Caco-2 (cell line): ENCODE measurements around the gene PLOD2. TPM values are rescaled to one million over a fixed set of nuclear protein-coding genes. Genes with fewer than 3 reads are reported as not detected.

Experiments
- BruUV-seq: library from RNA; stranded (reverse); fragments of 400-500 nt; replicated peaks from 2 replicates; lab custom pipeline; 2021; lab: Mats Ljungman, UMichigan
- CTCF ChIA-PET: fragments of 300-600 bp; sonication (Branson Sonifier 250); formaldehyde crosslinking; loops from one replicate; lab custom pipeline; 2022; ENCODE audit warnings: antibody characterized with exemption; lab: Charles Lee
- POLR2A ChIA-PET: fragments of 300-600 bp; sonication (Branson Sonifier 250); formaldehyde crosslinking; loops from one replicate; lab custom pipeline; 2022; ENCODE audit warnings: antibody characterized with exemption; lab: Charles Lee
- DNase-seq, 2 experiments: peaks; one replicate each; pipeline versions ENCODE4 v3.0.0 to v3.0.0-alpha.2; 2020 to 2022
- H3K27me3 ChIP-seq: replicated peaks from 2 replicates; pipeline ENCODE4 v1.6.0; 2011; ENCODE audit warnings: low read length; ENCODE audit not compliant: control insufficient read depth, insufficient read depth
- H3K36me3 ChIP-seq: 2 replicates; pipeline ENCODE4 v1.5.1; 2011; ENCODE audit warnings: low read length; ENCODE audit not compliant: control insufficient read depth, insufficient read depth
- H3K4me1 ChIP-seq: fragments of 250-450 bp; sonication (Bioruptor Pico); 2 replicates; pipeline ENCODE4 v1.5.1; 2020; ENCODE audit warnings: mild to moderate bottlenecking
- H3K4me3 ChIP-seq: 2 replicates; pipeline ENCODE4 v1.5.1; 2011; ENCODE audit warnings: low read depth, mild to moderate bottlenecking, control low read depth, low read length
- H3K9me3 ChIP-seq: fragments of 250-450 bp; sonication (Bioruptor Pico); 2 replicates; pipeline ENCODE4 v1.5.1; 2020; ENCODE audit warnings: mild to moderate bottlenecking, moderate library complexity
- H3K27ac Mint-ChIP-seq: one replicate; pipeline ENCODE4 v1.8.0; 2022; ENCODE audit warnings: mixed read lengths; ENCODE audit not compliant: unreplicated experiment
- H3K27me3 Mint-ChIP-seq: one replicate; pipeline ENCODE4 v1.8.0; 2022; ENCODE audit warnings: mixed read lengths; ENCODE audit not compliant: insufficient read depth, unreplicated experiment
- H3K36me3 Mint-ChIP-seq: one replicate; pipeline ENCODE4 v1.8.0; 2022; ENCODE audit warnings: mild to moderate bottlenecking, mixed read lengths; ENCODE audit not compliant: insufficient read depth, unreplicated experiment
- H3K4me1 Mint-ChIP-seq: one replicate; pipeline ENCODE4 v1.8.0; 2022; ENCODE audit warnings: low read depth, mixed read lengths; ENCODE audit not compliant: unreplicated experiment
- H3K4me3 Mint-ChIP-seq: one replicate; pipeline ENCODE4 v1.8.0; 2022; ENCODE audit warnings: mild to moderate bottlenecking, moderate library complexity, mixed read lengths; ENCODE audit not compliant: unreplicated experiment
- H3K9me3 Mint-ChIP-seq: one replicate; pipeline ENCODE4 v1.8.0; 2022; ENCODE audit warnings: mixed read lengths; ENCODE audit not compliant: unreplicated experiment
- intact Hi-C: fragments of 100-400 bp; cut with micrococcal nuclease; formaldehyde crosslinking; loops from one replicate; pipeline ENCODE4 v1.10.0; 2022; ENCODE audit not compliant: unreplicated experiment
- total RNA-seq: library from RNA; stranded (reverse); gene quantifications from 2 replicates; pipeline ENCODE4 v1.2.3, GENCODE V29; 2022
- TF ChIP-seq, protein P1 (sequence below), 2 experiments: fragments of 200-600 bp in 1 of 2; IDR thresholded peaks; 1 replicate in 1 of 2; 2 replicates in 1 of 2; pipeline versions ENCODE4 v1.5.1 to v1.8.0; 2011 to 2022; ENCODE audit warnings: antibody characterized with exemption in 1 of 2, control low read depth in 1 of 2, inconsistent platforms in 1 of 2, low read depth in 1 of 2, low read length in 1 of 2, mild to moderate bottlenecking in 1 of 2, moderate library complexity in 1 of 2; ENCODE audit not compliant: insufficient read depth in 1 of 2, severe bottlenecking in 1 of 2, unreplicated experiment in 1 of 2

Gene PLOD2
- total RNA-seq, 1 experiment from 2014 or later = 53.1 TPM

DNA sequence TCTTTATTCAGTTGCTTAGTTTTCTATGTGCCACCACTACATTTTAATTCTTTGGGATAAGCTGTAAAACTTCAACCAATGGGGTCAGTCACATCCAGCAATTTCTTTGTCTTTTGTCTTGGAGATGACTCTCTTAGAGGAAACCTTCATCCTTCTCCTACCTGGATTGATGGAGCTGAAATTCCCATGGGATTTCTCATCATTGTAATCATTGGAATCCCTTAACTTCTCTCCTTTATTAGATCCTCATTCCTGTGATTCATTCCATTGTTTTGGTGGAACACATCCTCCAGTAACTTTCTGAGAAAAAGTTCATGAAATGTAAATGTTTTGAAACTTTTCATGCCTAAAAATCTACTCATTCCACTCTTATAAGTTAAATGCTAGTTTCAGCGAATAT, 9.6 kb upstream of the PLOD2 start:
- H3K9me3 Mint-ChIP-seq = peaks cover 10% of the 10 kb centered on the region
- no peak for DNase-seq
- H3K4me1 Mint-ChIP-seq = peaks cover 9% of the 10 kb centered on the region
- H3K27ac Mint-ChIP-seq = no peak overlapping the region
- intact Hi-C loops = no loop called here
- Histone ChIP-seq H3K9me3 (no peaks in the 10 kb centered on the region), H3K4me1 (peaks cover 11% of the 10 kb centered on the region; the same call in 1 of the 2 replicates), H3K4me3 (no peak overlapping the region), H3K36me3 (no peaks in the 10 kb centered on the region), H3K27me3 (no peaks in the 10 kb centered on the region)
- TF ChIP-seq, protein P1, sequence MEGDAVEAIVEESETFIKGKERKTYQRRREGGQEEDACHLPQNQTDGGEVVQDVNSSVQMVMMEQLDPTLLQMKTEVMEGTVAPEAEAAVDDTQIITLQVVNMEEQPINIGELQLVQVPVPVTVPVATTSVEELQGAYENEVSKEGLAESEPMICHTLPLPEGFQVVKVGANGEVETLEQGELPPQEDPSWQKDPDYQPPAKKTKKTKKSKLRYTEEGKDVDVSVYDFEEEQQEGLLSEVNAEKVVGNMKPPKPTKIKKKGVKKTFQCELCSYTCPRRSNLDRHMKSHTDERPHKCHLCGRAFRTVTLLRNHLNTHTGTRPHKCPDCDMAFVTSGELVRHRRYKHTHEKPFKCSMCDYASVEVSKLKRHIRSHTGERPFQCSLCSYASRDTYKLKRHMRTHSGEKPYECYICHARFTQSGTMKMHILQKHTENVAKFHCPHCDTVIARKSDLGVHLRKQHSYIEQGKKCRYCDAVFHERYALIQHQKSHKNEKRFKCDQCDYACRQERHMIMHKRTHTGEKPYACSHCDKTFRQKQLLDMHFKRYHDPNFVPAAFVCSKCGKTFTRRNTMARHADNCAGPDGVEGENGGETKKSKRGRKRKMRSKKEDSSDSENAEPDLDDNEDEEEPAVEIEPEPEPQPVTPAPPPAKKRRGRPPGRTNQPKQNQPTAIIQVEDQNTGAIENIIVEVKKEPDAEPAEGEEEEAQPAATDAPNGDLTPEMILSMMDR (IDR thresholded peaks at IDR 0.05; ENCODE audit: insufficient read depth in 1 of 2, low read depth in 1 of 2, low read length in 1 of 2, severe bottlenecking in 1 of 2, unreplicated experiment in 1 of 2) = no peak
- CTCF ChIA-PET = no interaction called here
- BruUV-seq = no TSS peak
- no peak overlapping the region for H3K4me3 Mint-ChIP-seq
- H3K36me3 Mint-ChIP-seq = no peaks in the 10 kb centered on the region
- POLR2A ChIA-PET = no interaction called here
- no peaks in the 10 kb centered on the region for H3K27me3 Mint-ChIP-seq

DNA sequence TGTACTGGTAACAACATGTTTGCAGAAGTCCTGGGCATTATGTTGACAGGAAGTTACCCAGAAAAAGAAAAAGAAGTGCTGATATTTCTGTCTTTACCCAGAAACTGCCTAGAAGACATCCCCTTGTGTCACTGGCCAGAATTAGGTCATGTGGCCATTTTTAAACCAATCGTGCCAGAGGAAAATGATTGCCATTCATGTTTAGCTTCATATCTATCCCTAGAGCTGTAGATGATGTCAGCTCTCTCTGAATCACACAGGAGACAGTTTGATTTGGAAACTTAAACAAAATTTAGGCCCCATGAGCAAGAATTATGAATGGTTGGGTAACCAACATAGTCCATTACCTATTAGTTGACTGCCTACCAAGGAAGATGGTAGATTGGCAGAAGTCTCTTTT, 8.9 kb upstream of the PLOD2 start:
- H3K27ac Mint-ChIP-seq = no peak overlapping the region
- no TSS peak for BruUV-seq
- no peak overlapping the region for H3K4me3 Mint-ChIP-seq
- H3K36me3 ChIP-seq = no peaks in the 10 kb centered on the region
- no peaks in the 10 kb centered on the region for H3K27me3 Mint-ChIP-seq
- TF ChIP-seq, protein P1 (IDR thresholded peaks at IDR 0.05; ENCODE audit: insufficient read depth in 1 of 2, low read depth in 1 of 2, low read length in 1 of 2, severe bottlenecking in 1 of 2, unreplicated experiment in 1 of 2) = no peak
- DNase-seq = no peak
- peaks cover 11% of the 10 kb centered on the region; the same call in 1 of the 2 replicates for H3K4me1 ChIP-seq
- no peaks in the 10 kb centered on the region for H3K27me3 ChIP-seq
- H3K4me3 ChIP-seq = no peak overlapping the region
- peaks cover 16% of the 10 kb centered on the region for H3K4me1 Mint-ChIP-seq
- ChIA-PET POLR2A (no interaction called here), CTCF (no interaction called here)
- H3K9me3 Mint-ChIP-seq = peaks cover 10% of the 10 kb centered on the region
- no peaks in the 10 kb centered on the region for H3K9me3 ChIP-seq
- no peaks in the 10 kb centered on the region for H3K36me3 Mint-ChIP-seq
- intact Hi-C loops = no loop called here

DNA sequence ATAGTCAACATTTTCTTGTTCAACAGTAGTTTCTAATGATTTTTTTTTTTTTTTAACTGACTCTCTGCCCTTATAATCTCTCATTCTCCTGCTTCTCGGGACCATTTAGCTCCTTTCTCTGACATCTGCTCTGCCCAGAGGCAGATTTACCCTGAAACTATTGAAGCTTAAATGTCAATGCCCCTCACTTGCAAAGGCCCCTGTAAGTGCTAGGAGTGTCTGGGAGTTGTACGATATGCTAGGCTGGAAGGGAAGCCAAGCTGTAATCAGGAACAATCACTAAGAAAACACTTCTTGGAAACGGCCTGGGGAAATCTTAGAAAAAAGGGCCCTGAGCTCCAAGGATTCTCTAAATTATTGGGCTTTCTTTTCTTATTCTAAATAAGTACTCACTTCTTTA, 5.8 kb upstream of the PLOD2 start:
- peaks cover 20% of the 10 kb centered on the region for H3K4me1 Mint-ChIP-seq
- BruUV-seq = no TSS peak
- peaks cover 10% of the 10 kb centered on the region for H3K9me3 Mint-ChIP-seq
- CTCF ChIA-PET = no interaction called here
- intact Hi-C loops = no loop called here
- H3K36me3 Mint-ChIP-seq = no peaks in the 10 kb centered on the region
- H3K36me3 ChIP-seq = no peaks in the 10 kb centered on the region
- H3K9me3 ChIP-seq = no peaks in the 10 kb centered on the region
- no peak for DNase-seq
- H3K27me3 Mint-ChIP-seq = no peaks in the 10 kb centered on the region
- no peaks in the 10 kb centered on the region for H3K27me3 ChIP-seq
- POLR2A ChIA-PET = no interaction called here
- TF ChIP-seq, protein P1 (IDR thresholded peaks at IDR 0.05; ENCODE audit: insufficient read depth in 1 of 2, low read depth in 1 of 2, low read length in 1 of 2, severe bottlenecking in 1 of 2, unreplicated experiment in 1 of 2) = no peak
- H3K27ac Mint-ChIP-seq = no peak overlapping the region
- H3K4me3 ChIP-seq = no peak overlapping the region
- H3K4me3 Mint-ChIP-seq = no peak overlapping the region
- no peaks in the 10 kb centered on the region for H3K4me1 ChIP-seq
